ENCODE measurements around the gene SLC35F3. TPM values are rescaled to one million over a fixed set of nuclear protein-coding genes. Genes with fewer than 3 reads are reported as not detected.
"Not testable (repeated sequence)": the region's sequence is repeated elsewhere in the genome, so short reads cannot be mapped to it uniquely, and the experiment has no call there.

SLC35F3 gene
- total RNA-seq, 1 experiment from 2014 or later: 0.66 TPM

- peak; percentile 28 for DNase-seq
- H3K27ac Mint-ChIP-seq (ENCODE audit: unreplicated experiment): no peak overlapping the region
- peaks cover 9% of the 10 kb centered on the region for H3K4me1 Mint-ChIP-seq (ENCODE audit: low read depth, unreplicated experiment)
- CTCF ChIA-PET: interaction anchor here (0.6 to 2.2 kb wide), 2 partner anchors 195 to 212 kb away, joined by 3 to 14 read pairs; no protein-coding TSS in a partner anchor
- intact Hi-C loops (cut with micrococcal nuclease; ENCODE audit: unreplicated experiment): loop anchor here (1.0 to 10.0 kb wide), 4 partner anchors 196 to 1300 kb away; no protein-coding TSS in a partner anchor
- TF ChIP-seq CTCF (IDR thresholded peaks at IDR 0.05; ENCODE audit: unreplicated experiment): peak; percentile 57
- H3K9me3 Mint-ChIP-seq (ENCODE audit: low read depth, unreplicated experiment): no peaks in the 10 kb centered on the region
- H3K36me3 Mint-ChIP-seq (ENCODE audit: insufficient read depth, unreplicated experiment): no peaks in the 10 kb centered on the region
- peak overlapping the region; percentile 40 for H3K4me3 Mint-ChIP-seq (ENCODE audit: low read depth, unreplicated experiment)
- no TSS peak for BruUV-seq (replicated peaks)
- H3K27me3 Mint-ChIP-seq (ENCODE audit: unreplicated experiment): peaks cover 7% of the 10 kb centered on the region
Measured at GRCh38 chr1:234114648-234115307, 210.3 kb downstream of the SLC35F3 start.

GRCh38 chr1:234118911-234119310, 214.4 kb downstream of the SLC35F3 start:
- no peaks in the 10 kb centered on the region for H3K27me3 Mint-ChIP-seq (ENCODE audit: unreplicated experiment)
- no peak overlapping the region for H3K27ac Mint-ChIP-seq (ENCODE audit: unreplicated experiment)
- H3K4me3 Mint-ChIP-seq (ENCODE audit: low read depth, unreplicated experiment): no peak overlapping the region
- DNase-seq: no peak
- peaks cover 9% of the 10 kb centered on the region for H3K4me1 Mint-ChIP-seq (ENCODE audit: low read depth, unreplicated experiment)
- no TSS peak for BruUV-seq (replicated peaks)
- no peaks in the 10 kb centered on the region for H3K9me3 Mint-ChIP-seq (ENCODE audit: low read depth, unreplicated experiment)
- H3K36me3 Mint-ChIP-seq (ENCODE audit: insufficient read depth, unreplicated experiment): no peaks in the 10 kb centered on the region
- TF ChIP-seq CTCF (IDR thresholded peaks at IDR 0.05; ENCODE audit: unreplicated experiment): no peak
- intact Hi-C loops (cut with micrococcal nuclease; ENCODE audit: unreplicated experiment): loop anchor here (10.0 kb wide), 1 partner anchor 1296 kb away; no protein-coding TSS in a partner anchor
- CTCF ChIA-PET: no interaction called here

- CTCF ChIA-PET: no interaction called here
- H3K4me1 Mint-ChIP-seq (ENCODE audit: low read depth, unreplicated experiment): peaks cover 9% of the 10 kb centered on the region
- no TSS peak for BruUV-seq (replicated peaks)
- no peak overlapping the region for H3K4me3 Mint-ChIP-seq (ENCODE audit: low read depth, unreplicated experiment)
- H3K27me3 Mint-ChIP-seq (ENCODE audit: unreplicated experiment): no peaks in the 10 kb centered on the region
- no peaks in the 10 kb centered on the region for H3K36me3 Mint-ChIP-seq (ENCODE audit: insufficient read depth, unreplicated experiment)
- no peak for DNase-seq
- H3K27ac Mint-ChIP-seq (ENCODE audit: unreplicated experiment): no peak overlapping the region
- no peak for TF ChIP-seq CTCF (IDR thresholded peaks at IDR 0.05; ENCODE audit: unreplicated experiment)
- no peaks in the 10 kb centered on the region for H3K9me3 Mint-ChIP-seq (ENCODE audit: low read depth, unreplicated experiment)
- intact Hi-C loops (cut with micrococcal nuclease; ENCODE audit: unreplicated experiment): loop anchor here (10.0 kb wide), 1 partner anchor 1295 kb away; no protein-coding TSS in a partner anchor
Measured at GRCh38 chr1:234119431-234119830, 215.0 kb downstream of the SLC35F3 start.

- Mint-ChIP-seq H3K27me3 (ENCODE audit: unreplicated experiment) (no peaks in the 10 kb centered on the region), H3K27ac (ENCODE audit: unreplicated experiment) (no peak overlapping the region), H3K36me3 (ENCODE audit: insufficient read depth, unreplicated experiment) (no peaks in the 10 kb centered on the region), H3K4me1 (ENCODE audit: low read depth, unreplicated experiment) (no peaks in the 10 kb centered on the region), H3K9me3 (ENCODE audit: low read depth, unreplicated experiment) (no peaks in the 10 kb centered on the region), H3K4me3 (ENCODE audit: low read depth, unreplicated experiment) (no peak overlapping the region)
- BruUV-seq (replicated peaks): no TSS peak
- no peak for TF ChIP-seq CTCF (IDR thresholded peaks at IDR 0.05; ENCODE audit: unreplicated experiment)
- DNase-seq: no peak
- intact Hi-C loops (cut with micrococcal nuclease; ENCODE audit: unreplicated experiment): no loop called here
- CTCF ChIA-PET: no interaction called here
Measured at GRCh38 chr1:234120327-234120944, 216.0 kb downstream of the SLC35F3 start.

- H3K27ac Mint-ChIP-seq (ENCODE audit: unreplicated experiment); BruUV-seq (replicated peaks); H3K9me3 Mint-ChIP-seq (ENCODE audit: low read depth, unreplicated experiment); DNase-seq; H3K4me1 Mint-ChIP-seq (ENCODE audit: low read depth, unreplicated experiment); H3K4me3 Mint-ChIP-seq (ENCODE audit: low read depth, unreplicated experiment); H3K27me3 Mint-ChIP-seq (ENCODE audit: unreplicated experiment); H3K36me3 Mint-ChIP-seq (ENCODE audit: insufficient read depth, unreplicated experiment); intact Hi-C loops (cut with micrococcal nuclease; ENCODE audit: unreplicated experiment): not testable (repeated sequence)
- CTCF ChIA-PET: interaction anchor here (0.9 kb wide), 1 partner anchor 188 kb away, joined by 4 read pairs; no protein-coding TSS in a partner anchor
Measured at GRCh38 chr1:234121659-234122058, 217.2 kb downstream of the SLC35F3 start.

GRCh38 chr1:234122571-234122970, 218.1 kb downstream of the SLC35F3 start:
- H3K4me1 Mint-ChIP-seq (ENCODE audit: low read depth, unreplicated experiment); H3K27ac Mint-ChIP-seq (ENCODE audit: unreplicated experiment); BruUV-seq (replicated peaks); H3K27me3 Mint-ChIP-seq (ENCODE audit: unreplicated experiment); intact Hi-C loops (cut with micrococcal nuclease; ENCODE audit: unreplicated experiment); H3K4me3 Mint-ChIP-seq (ENCODE audit: low read depth, unreplicated experiment); H3K9me3 Mint-ChIP-seq (ENCODE audit: low read depth, unreplicated experiment); H3K36me3 Mint-ChIP-seq (ENCODE audit: insufficient read depth, unreplicated experiment); DNase-seq: not testable (repeated sequence)
- CTCF ChIA-PET: interaction anchor here (0.9 kb wide), 1 partner anchor 187 kb away, joined by 4 read pairs; no protein-coding TSS in a partner anchor
